Measurements from ENCODE around the gene CDHR1.

Gene CDHR1

GRCh38 chr10:84244651-84245270 lies 50.4 kb downstream of the CDHR1 start, which contains the start of gene RGR:
Gene RGR, plus strand, starts transcription at chr10:84245053. Its CDS starts 38 bp downstream, at chr10:84245091.
- H3K4me3 ChIP-seq (ENCODE audit: low read depth, low read length): no peak within 1 kb of the TSS
- TF ChIP-seq CTCF (IDR thresholded peaks at IDR 0.05; ENCODE audit: low read depth, low read length): no peak

GRCh38 chr10:84247496-84247895 lies 53.2 kb downstream of the CDHR1 start:
- H3K4me3 ChIP-seq (ENCODE audit: low read depth, low read length): no peak overlapping the region
- TF ChIP-seq CTCF (IDR thresholded peaks at IDR 0.05; ENCODE audit: low read depth, low read length): no peak

DNA sequence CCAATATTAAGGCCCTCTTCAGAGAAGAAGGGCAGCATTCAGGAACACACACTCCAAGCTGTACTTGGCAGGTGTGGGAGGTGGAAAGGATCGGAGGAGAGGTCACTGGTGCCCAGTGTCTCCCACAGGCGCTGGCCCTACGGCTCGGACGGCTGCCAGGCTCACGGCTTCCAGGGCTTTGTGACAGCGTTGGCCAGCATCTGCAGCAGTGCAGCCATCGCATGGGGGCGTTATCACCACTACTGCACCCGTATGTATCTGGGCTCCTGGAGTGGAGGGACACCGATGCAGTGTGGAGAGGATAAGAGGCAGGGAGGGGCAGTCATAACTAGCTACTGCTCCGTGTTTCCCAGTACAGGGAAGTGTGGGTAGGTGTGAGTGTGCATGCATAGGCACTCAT lies 54.5 kb downstream of the CDHR1 start:
- TF ChIP-seq CTCF (IDR thresholded peaks at IDR 0.05; ENCODE audit: low read depth, low read length): no peak
- no peak overlapping the region for H3K4me3 ChIP-seq (ENCODE audit: low read depth, low read length)

DNA sequence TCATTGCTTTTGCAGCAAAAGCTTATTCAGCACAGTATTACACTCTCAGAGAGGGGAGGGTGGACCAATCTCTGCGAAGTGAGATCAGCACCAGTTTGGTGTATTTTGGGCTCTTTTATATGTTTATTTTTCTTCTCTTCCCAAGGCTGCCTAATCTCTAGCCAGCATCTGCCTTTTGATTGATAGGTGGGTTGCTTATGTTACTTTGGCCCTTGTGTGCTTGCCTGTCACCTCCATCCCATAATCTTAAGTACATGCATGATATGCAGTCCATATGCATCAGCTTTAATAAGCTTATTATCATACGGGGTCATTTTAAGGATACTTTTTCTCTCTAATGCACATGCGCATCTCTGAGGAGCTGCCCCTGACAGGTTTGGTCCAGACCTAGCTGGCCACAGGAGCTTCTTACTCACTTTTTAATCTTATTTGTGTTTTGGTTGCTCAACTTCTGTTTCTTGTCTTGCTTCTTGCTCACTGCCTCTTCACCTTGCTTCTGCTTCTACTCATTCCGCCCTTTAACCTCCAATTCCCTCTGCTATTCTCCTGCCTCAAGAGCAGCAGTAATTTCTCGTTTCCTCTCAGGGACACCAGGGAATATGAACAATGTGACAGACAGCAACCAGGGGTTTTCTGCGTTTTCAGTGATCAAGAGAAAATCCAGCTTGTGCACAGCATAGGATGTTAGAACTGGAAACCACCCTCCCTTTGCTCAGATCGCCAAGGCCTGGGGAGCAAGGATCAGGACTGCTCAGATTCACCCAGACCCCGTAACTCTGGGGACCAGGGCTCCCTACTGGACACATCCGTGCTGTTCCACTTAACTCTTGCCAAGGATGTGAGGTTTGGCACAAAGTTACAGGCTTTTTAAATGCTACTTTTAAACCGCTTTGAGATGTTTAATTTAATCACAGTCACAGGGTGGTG lies 60.5 kb downstream of the CDHR1 start:
- no peak overlapping the region for H3K4me3 ChIP-seq (ENCODE audit: low read depth, low read length)
- TF ChIP-seq CTCF (IDR thresholded peaks at IDR 0.05; ENCODE audit: low read depth, low read length): no peak

- H3K4me3 ChIP-seq (ENCODE audit: low read depth, low read length): no peak overlapping the region
- TF ChIP-seq CTCF (IDR thresholded peaks at IDR 0.05; ENCODE audit: low read depth, low read length): peak; percentile 80
Measured at GRCh38 chr10:84256510-84257342, 62.4 kb downstream of the CDHR1 start.

- TF ChIP-seq CTCF (IDR thresholded peaks at IDR 0.05; ENCODE audit: low read depth, low read length): no peak
- H3K4me3 ChIP-seq (ENCODE audit: low read depth, low read length): no peak overlapping the region
Measured at GRCh38 chr10:84257343-84258020, 63.1 kb downstream of the CDHR1 start.
